H1 (cell line): ENCODE measurements around the gene PRX. TPM values are rescaled to one million over a fixed set of nuclear protein-coding genes. Genes with fewer than 3 reads are reported as not detected.
A peak's percentile ranks its signal among the peaks of the same experiment; 100 is the strongest.

Experiments
- ATF3 ChIP-seq: IDR thresholded peaks from 2 replicates; pipeline ENCODE4 v1.6.1; 2011; ENCODE audit warnings: low read depth, mild to moderate bottlenecking, low read length; ENCODE audit not compliant: insufficient read depth
- CBX5 ChIP-seq: fragments of 300-800, 300-1000 bp; sonication (generic); IDR thresholded peaks from 2 replicates; pipeline ENCODE4 v1.7.1; 2016; ENCODE audit warnings: antibody characterized with exemption, low read length, low read depth
- CREB1 ChIP-seq: IDR thresholded peaks from 2 replicates; pipeline ENCODE4 v1.6.1; 2012; ENCODE audit warnings: inconsistent platforms
- CTBP2 ChIP-seq: IDR thresholded peaks from 2 replicates; pipeline ENCODE4 v1.7.0; 2011; ENCODE audit warnings: borderline replicate concordance, mild to moderate bottlenecking, moderate library complexity, mixed read lengths, low read length; ENCODE audit not compliant: insufficient read depth, insufficient read length
- CTCF ChIP-seq, 3 experiments: IDR thresholded peaks; 1 replicate in 2 of 3; 2 replicates in 1 of 3; pipeline versions ENCODE4 v1.5.1 to v1.6.1; 2011; ENCODE audit warnings: low read length in 3 of 3, mild to moderate bottlenecking in 3 of 3, inconsistent platforms in 2 of 3, low read depth in 1 of 3, moderate library complexity in 1 of 3; ENCODE audit not compliant: insufficient read depth in 1 of 3; ENCODE audit errors: control extremely low read depth in 1 of 3
- FOSL1 ChIP-seq: IDR thresholded peaks from 2 replicates; pipeline ENCODE4 v1.6.1; 2011; ENCODE audit warnings: mild to moderate bottlenecking, low read depth, low read length, moderate library complexity; ENCODE audit not compliant: insufficient read depth
- GABPA ChIP-seq: IDR thresholded peaks from 2 replicates; pipeline ENCODE4 v1.6.1; 2011; ENCODE audit warnings: mild to moderate bottlenecking, low read length, moderate library complexity, borderline replicate concordance; ENCODE audit not compliant: insufficient read depth
- HDAC6 ChIP-seq: IDR thresholded peaks from one replicate; pipeline ENCODE4 v1.7.1; 2012; ENCODE audit warnings: low read depth, mild to moderate bottlenecking, inconsistent platforms, low read length, moderate library complexity
- KDM1A ChIP-seq: fragments of 200-600, 300-600 bp; sonication (generic); IDR thresholded peaks from 2 replicates; pipeline ENCODE4 v1.7.1; 2016; ENCODE audit warnings: mild to moderate bottlenecking, low read length, borderline replicate concordance
- KDM4A ChIP-seq: IDR thresholded peaks from one replicate; pipeline ENCODE4 v1.7.1; 2012; ENCODE audit warnings: low read depth, mild to moderate bottlenecking, moderate library complexity, low read length, inconsistent platforms; ENCODE audit not compliant: severe bottlenecking
- NRF1 ChIP-seq: IDR thresholded peaks from 2 replicates; pipeline ENCODE4 v1.6.1; 2011; ENCODE audit warnings: mild to moderate bottlenecking, low read depth, low read length, improper control_type of control experiment
- POLR2A ChIP-seq, 2 experiments: IDR thresholded peaks; 1 replicate in 1 of 2; 2 replicates in 1 of 2; pipeline ENCODE4 v1.6.1; 2011; ENCODE audit warnings: low read depth in 2 of 2, low read length in 2 of 2, mild to moderate bottlenecking in 2 of 2; ENCODE audit errors: control extremely low read depth in 1 of 2
- POU5F1 ChIP-seq: IDR thresholded peaks from 2 replicates; pipeline ENCODE4 v1.6.1; 2011; ENCODE audit warnings: low read depth, mild to moderate bottlenecking, low read length, moderate library complexity
- RAD21 ChIP-seq, 2 experiments: IDR thresholded peaks in 1 of 2; conservative IDR thresholded peaks in 1 of 2; 2 replicates each; pipeline ENCODE4 v1.6.1; 2011; ENCODE audit warnings: low read depth in 2 of 2, low read length in 2 of 2, improper control_type of control experiment in 1 of 2, inconsistent platforms in 1 of 2, mild to moderate bottlenecking in 1 of 2, moderate library complexity in 1 of 2
- RXRA ChIP-seq: IDR thresholded peaks from 2 replicates; pipeline ENCODE4 v1.6.1; 2011; ENCODE audit warnings: low read depth, mild to moderate bottlenecking, low read length, moderate library complexity; ENCODE audit not compliant: insufficient read depth
- SRF ChIP-seq: IDR thresholded peaks from 2 replicates; pipeline ENCODE4 v1.6.1; 2011; ENCODE audit warnings: mild to moderate bottlenecking, low read depth, low read length, moderate library complexity
- SUZ12 ChIP-seq: fragments of 200-600 bp; sonication (generic); IDR thresholded peaks from 2 replicates; pipeline ENCODE4 v1.6.1; 2012; ENCODE audit warnings: mild to moderate bottlenecking, inconsistent platforms, low read length, moderate library complexity, mixed read lengths
- TAF1 ChIP-seq: IDR thresholded peaks from 2 replicates; pipeline ENCODE4 v1.6.1; 2011; ENCODE audit warnings: mild to moderate bottlenecking, low read depth, low read length
- TAF7 ChIP-seq: optimal IDR thresholded peaks from 2 replicates; pipeline ENCODE3; 2011; ENCODE audit warnings: low read depth, mild to moderate bottlenecking, inconsistent platforms, low read length, moderate library complexity, borderline replicate concordance
- TEAD4 ChIP-seq: IDR thresholded peaks from 2 replicates; pipeline ENCODE4 v1.6.1; 2012; ENCODE audit warnings: low read depth, low read length, inconsistent platforms, mixed read lengths
- YY1 ChIP-seq: IDR thresholded peaks from 2 replicates; pipeline ENCODE4 v1.6.1; 2011; ENCODE audit warnings: low read depth, mild to moderate bottlenecking, low read length
- polyA plus RNA-seq, 7 experiments: library from polyadenylated mRNA; depleted of rRNA in 3 of 7; stranded (reverse) in 5 of 7; unstranded in 2 of 7; fragments of >200 nt in 5 of 7; fragments of 200-250 nt in 2 of 7; gene quantifications; 1 replicate in 5 of 7; 2 replicates in 1 of 7; 4 replicates in 1 of 7; pipeline versions ENCODE4 v1.2.1 to v1.2.3, GENCODE V29; 2011 to 2013; ENCODE audit warnings: missing spikeins in 2 of 7, mixed read lengths in 2 of 7
- total RNA-seq: library from RNA; stranded (reverse); fragmentation: NEBNext Ultra II Directional; extraction: Animal tissue kit (Norgen Biotek cat#: 25700); gene quantifications from 2 replicates; pipeline ENCODE4 v1.2.1, GENCODE V29; 2021

PRX gene
- total and polyA plus RNA-seq, 2 of the 8 experiments (the other 6 are each of a cell fraction or from before 2014, with no cell fraction given), result 2.8 to 5.8 TPM

- no peak for TF ChIP-seq SUZ12
- TF ChIP-seq HDAC6, result no peak
- TF ChIP-seq NRF1, result peak; percentile 74
- TF ChIP-seq RXRA, result no peak
- 0 out of 4 replicates have a peak, but pooled peaks of 1 of the 2 experiments have one; percentile 2 for TF ChIP-seq RAD21 (IDR thresholded peaks at IDR 0.05 in 1 of 2, conservative IDR thresholded peaks at IDR 0.05 in 1 of 2; ENCODE audit: low read depth in 2 of 2, low read length in 2 of 2)
- no peak; the same call in 1 of the 2 replicates for TF ChIP-seq TEAD4
- no peak for TF ChIP-seq CTBP2
- peak; percentile 79 for TF ChIP-seq TAF1
- no peak for TF ChIP-seq CBX5
- TF ChIP-seq FOSL1, result no peak
- TF ChIP-seq CTCF (IDR thresholded peaks at IDR 0.05; ENCODE audit: control extremely low read depth in 1 of 3, insufficient read depth in 1 of 3, low read depth in 1 of 3, low read length in 3 of 3), result no peak
- TF ChIP-seq SRF, result no peak
- no peak for TF ChIP-seq POU5F1
- TF ChIP-seq ATF3, result peak; percentile 98
- peak; percentile 26 for TF ChIP-seq KDM4A
- peak in 1 of 2 experiments; percentile 75; a peak in 1 of 3 replicates for TF ChIP-seq POLR2A (IDR thresholded peaks at IDR 0.05; ENCODE audit: control extremely low read depth in 1 of 2, low read depth in 2 of 2, low read length in 2 of 2)
- TF ChIP-seq YY1, result peak; percentile 91; the same call in 1 of the 2 replicates
- no peak for TF ChIP-seq TAF7
- peak; percentile 83 for TF ChIP-seq CREB1
- TF ChIP-seq KDM1A, result no peak
- peak; percentile 84; the same call in 1 of the 2 replicates for TF ChIP-seq GABPA
Observed at GRCh38 chr19:40348125-40348913, 64.9 kb downstream of the PRX start, which contains the start of the genes C19orf47 and PLD3 (continued).
